Mucosa of gallbladder (tissue), 1 donor: ENCODE data around the gene SLC35F1. TPM values are rescaled to one million over a fixed set of nuclear protein-coding genes. Genes with fewer than 3 reads are reported as not detected.
"Not testable (repeated sequence)": the region's sequence is repeated elsewhere in the genome, so short reads cannot be mapped to it uniquely, and the experiment has no call there.

Experiments
- DNase-seq: peaks from one replicate; pipeline ENCODE4 v3.0.0-alpha.2; 2020; ENCODE audit warnings: low spot score
- total RNA-seq: library from RNA; stranded (reverse); gene quantifications from one replicate; pipeline ENCODE4 v1.2.1, GENCODE V29; 2021
- donor health status: DM: no; HTN: no; CAD: no.

The SLC35F1 gene
- total RNA-seq, 1 donor from 2014 or later, result 1.1 TPM

DNA sequence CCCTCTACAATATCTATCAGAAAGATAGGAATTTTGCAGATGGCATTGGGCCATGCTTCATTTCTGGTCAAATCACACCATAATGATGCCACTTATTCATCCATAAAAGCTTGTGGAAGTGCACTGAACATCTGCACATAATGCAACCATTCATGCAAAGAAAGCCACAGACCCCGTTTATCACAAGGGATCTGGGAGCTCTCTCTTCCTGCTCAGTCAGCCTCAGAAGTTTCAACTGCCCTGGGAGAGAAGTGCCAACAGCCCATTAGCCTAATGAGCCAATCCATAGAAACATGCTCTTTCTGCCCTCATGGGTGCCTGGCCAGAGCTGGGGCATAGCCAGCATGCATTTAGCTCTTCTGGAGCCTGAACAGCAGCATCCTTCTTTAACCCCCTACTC is 85.8 kb downstream of the SLC35F1 start:
- no peak for DNase-seq

DNA sequence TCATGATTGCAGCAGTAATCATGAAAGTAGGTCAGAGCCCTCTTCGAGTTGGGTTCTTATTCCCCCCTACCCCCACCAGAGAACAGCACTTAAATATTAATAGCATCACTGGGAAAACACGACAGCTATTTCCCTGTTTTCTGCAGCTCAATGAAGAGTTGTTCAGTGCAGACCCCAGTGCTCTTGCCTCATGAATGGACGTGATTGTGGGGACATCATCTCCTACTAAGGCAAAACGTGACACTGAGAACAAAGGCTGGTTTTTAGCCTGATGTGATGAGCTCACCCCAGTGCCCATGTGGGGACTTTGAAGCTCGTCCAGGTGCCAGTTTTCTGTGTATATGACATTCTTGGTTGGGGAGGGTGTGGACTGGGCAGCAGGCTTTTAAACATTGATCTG is 105.9 kb downstream of the SLC35F1 start:
- DNase-seq, result no peak

DNA sequence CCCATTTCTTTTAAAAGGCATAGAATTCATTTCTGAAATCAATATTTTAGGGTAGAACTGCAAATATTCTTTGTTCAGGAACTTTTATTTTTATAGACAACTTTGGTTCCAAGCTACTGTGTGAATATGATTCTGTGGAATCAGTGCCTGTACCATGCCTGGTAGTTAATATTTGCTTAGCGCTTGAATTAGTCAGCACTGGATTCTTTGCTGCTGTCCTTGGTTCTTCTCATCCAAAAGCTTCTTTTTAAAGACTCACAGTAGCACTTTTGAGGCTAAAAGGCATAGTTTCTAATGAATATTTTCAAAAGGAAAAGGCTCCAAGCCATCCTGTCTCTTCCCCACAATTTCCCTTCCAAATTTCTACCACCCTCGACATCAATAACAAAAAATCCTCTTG is 109.5 kb downstream of the SLC35F1 start:
- DNase-seq, result no peak

DNA sequence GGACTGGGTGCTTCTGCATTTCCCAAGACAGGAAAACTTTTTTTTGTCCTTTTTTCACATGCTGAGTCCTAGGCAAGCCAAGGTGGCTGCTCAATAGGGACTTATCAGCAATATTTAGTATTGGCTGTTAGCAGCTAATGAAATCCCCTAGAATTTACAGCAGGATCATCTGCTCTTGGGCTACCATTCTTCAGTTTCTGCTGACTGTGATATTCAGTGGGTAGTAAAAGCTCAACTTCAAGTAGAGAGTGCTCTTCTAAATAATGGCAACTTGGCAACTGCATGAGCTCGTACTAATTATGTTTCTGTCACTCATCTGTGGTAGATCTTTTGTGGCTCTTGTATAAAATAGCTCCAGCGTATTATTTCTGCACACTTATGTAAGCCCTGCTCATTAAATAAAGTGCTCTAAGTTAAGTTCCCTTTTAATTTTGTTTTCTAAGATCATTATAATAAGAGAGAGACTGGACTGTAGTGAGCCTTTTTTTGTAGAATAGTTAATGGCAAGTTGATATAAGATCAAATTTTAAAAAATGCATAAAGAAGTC is 110.3 kb downstream of the SLC35F1 start:
- no peak for DNase-seq

DNA sequence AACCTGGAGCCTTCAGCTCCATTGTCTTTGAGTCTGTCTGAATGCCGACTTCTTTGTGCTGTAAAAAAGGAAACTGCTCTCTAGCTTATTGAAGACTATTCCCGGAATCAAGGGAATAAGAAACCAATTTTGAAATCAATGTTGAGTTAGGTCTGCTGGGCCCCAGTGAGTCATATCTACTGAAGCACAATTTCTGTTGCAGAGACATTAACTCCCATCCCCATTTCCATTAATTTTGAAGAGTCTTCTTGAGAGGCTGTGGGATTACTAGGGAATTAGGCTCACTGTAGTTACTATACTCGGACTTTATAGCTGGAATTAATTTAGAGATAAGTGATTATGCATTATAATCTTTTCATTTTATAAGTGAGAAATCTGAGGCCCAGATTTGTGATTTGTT is 116.7 kb downstream of the SLC35F1 start:
- no peak for DNase-seq

DNA sequence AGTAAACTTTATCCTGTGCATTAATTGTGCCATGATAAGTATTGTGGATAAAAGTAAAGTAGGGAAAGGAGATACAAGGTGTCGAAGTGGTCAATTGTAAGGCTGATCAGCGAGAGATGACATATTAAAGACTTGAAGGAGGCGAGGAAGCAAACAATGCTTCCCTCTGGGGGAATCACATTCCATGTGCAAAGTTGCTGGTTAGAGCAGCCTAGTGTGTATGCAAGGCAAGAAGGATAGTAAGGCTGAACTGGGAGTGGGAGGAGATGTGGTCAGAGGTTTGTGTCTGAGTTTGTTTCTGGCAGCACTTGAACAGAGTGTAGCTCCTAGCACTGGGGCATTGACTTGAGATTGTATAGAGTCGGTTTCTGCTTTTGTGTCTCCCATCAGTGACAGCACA is 122.9 kb downstream of the SLC35F1 start:
- DNase-seq, result no peak

DNA sequence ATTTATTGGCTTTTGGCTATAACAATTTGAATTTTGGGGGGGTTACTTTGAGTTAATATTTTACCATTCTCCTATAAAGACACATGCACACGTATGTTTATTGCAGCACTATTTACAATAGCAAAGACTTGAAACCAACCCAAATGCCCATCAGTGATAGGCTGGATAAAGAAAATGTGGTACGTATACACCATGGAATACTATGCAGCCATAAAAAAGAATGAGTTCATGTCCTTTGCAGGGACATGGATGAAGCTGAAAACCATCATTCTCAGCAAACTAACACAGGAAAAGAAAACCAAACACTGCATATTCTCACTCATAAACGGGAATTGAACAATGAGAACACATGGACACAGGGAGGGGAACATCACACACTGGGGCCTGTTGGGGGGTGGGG is 130.4 kb downstream of the SLC35F1 start:
- not testable (repeated sequence) for DNase-seq

DNA sequence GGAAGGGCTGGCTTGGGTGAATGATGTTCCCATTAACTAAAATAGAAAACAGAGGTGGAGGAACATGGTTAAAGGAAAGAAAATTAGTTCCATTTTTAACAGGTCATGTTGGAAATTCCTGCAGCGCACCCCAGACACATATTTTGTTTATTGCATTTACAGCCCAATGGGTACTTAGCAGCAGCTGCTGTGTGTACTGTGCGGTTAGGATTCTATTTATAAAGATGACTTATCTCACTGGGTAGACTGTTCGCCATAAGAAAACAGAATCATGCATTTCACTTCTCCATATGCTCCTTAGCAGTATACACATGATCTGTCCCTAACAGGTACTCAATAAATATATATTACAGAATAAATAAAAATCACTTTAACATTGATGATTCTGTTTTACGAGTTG is 135.8 kb downstream of the SLC35F1 start:
- no peak for DNase-seq

DNA sequence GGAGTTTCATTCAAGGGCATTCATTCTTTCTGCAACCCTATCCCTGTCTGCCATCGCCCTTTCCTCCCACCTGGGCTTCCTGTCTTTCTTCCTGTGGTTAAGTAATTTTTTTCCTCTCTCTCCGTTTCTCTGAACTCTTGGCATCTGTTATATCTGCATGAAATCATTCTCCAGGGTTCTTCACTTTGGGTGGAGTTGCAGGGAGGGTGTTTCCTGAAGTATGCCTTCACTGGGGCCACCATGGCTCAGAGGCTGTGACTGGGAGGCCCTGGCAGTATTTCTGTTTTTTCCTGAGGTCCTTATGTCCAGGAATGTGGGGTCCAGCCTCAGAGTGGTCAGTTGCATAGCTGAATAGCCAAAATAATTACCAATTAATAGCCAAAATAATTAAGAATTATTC is 137.2 kb downstream of the SLC35F1 start:
- DNase-seq, result no peak

DNA sequence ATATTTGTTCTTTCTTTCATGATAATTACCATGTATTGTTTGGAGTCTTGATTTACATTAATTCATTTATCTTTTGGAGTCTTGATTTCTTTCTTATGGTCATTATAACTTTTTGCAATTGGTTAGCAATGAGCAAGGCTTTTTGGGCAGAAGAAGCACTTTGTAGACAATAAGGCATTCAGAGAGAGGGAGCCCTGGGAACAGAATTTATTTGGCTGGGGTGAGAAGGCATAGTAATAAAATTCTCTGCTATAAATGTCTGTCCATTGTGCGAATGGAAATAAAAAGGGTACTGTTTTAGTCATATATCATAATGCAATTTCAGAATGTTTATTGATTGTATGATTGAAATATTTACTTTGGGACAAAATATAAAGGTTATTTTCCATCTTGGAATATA is 147.0 kb downstream of the SLC35F1 start:
- DNase-seq, result no peak

DNA sequence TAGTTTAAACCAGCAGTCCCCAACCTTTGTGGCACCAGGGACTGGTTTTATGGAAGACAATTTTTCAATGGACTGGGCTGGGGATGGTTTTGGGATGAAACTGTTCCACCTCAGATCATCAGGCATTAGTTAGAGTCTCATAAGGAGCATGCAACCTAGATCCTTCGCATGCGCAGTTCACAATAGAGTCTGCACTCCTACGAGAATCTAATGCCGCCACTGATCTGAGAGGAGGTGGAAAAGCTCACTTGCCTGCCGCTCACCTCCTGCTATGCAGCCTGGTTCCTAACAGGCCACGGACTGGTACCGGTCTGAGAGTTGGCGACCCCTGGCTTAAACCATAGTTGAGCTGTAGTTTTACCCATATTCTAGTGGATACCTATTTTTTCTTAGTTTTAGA is 154.6 kb downstream of the SLC35F1 start:
- DNase-seq, result no peak

DNA sequence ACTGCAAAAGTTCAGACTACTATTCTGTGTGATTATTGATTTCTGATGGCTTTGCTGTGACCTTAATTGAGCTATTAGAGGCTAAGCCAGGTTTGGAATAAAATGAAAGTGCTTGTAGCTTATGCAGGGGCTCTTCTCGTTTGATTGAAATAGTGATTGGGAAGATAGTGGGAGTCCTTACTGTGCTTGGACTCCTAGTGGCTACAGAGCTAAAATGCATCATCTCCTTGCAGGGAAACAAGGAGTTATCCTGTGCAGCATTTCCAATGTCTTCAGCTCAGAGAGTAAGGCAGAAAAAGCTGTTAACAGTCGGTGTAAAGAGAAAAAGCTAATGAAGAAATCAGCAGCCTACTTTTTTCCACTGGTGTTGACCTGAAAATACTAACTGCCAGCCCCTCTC is 173.5 kb downstream of the SLC35F1 start:
- no peak for DNase-seq

DNA sequence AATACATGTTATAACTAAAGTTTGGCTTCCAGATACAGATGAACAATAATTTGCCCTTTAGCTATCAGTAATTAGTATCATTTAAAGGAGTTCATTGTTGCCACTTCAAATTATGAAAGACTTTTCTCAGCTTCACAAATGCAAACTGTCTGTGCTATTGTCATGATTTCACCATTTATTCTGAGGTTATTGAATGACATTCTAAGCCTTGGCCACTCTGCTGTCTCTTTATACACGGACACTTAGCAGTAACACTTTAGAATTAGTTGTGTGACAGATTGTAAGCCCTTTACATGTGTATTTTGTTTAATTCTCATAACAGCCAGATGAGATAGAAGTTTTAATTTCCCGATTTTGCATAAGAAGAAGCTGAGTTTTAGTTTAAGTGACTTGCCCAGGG is 176.6 kb downstream of the SLC35F1 start:
- DNase-seq, result no peak

DNA sequence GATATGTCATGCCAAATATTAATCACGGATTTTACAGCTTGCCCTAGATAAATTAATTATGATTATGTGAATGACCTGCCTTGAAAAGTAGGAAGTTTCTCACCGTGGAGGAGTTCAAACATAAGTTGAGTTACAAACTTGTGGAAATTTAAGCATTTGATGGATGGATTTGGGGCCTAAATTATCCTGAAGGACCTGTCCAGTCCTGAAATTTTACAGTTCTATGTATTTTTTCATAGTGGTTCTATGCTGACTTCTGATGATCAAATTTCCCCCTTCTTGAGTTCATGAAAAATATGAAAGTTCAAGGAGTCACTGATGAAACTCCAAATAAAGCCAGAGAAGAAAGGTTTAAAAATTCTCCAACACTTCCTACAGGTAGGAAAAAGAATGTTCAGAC is 178.6 kb downstream of the SLC35F1 start:
- DNase-seq, result no peak

DNA sequence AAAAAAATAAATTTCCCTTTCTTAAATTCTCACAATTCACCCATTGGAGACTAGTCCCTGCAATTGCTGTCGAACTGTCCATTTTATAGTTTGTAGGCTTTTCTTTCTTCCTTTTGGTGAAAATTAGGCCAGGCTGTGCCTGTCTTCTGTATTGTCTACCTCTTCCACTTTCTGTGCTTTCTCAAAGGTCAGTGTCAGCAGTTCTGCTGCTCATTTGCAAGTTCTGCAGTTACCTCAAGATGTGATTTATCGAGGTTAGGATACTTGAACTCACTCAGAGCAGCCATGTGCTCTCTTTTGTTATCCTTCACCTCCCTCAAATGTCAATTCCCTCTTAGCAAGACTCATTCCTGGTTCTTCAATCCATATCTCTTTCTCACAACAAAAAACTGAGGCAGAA is 179.1 kb downstream of the SLC35F1 start:
- DNase-seq, result no peak

DNA sequence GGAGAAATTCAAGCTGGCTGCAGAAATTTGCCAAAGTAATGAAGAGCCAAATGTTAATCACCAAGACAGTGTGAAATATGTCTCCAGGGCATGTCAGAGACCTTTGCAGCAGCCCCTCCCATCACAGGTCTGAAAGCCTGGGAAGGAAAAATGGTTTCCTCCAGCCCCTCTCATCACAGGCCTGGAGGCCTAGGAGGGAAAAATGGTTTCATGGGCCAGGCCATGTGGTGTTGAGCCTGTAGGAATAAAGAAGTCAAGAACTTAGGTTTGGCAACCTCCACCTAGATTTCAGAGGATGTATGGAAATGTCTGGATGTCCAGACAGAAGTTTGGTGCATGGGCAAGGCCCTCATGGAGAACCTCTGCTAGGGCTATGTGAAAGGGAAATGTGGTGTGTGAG is 185.0 kb downstream of the SLC35F1 start:
- DNase-seq, result no peak

DNA sequence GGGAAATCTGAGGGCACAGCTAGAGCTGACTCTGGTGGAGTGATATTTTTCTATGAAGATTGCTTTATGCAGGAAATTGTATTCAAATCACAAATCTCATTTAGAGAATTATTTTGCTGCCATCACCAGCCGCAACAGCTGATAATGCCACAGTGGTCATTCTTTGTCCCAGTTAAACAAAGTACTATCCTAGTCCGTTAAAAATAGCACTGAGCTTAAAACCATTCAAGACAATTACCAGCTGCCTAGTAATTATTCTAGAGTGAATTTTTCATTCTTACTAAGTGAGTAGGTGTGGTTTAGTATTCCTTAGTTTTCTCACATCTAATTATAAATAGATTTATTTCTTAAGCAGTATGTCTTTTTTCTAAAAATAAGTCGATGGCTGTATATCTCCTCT is 190.5 kb downstream of the SLC35F1 start:
- DNase-seq, result no peak

DNA sequence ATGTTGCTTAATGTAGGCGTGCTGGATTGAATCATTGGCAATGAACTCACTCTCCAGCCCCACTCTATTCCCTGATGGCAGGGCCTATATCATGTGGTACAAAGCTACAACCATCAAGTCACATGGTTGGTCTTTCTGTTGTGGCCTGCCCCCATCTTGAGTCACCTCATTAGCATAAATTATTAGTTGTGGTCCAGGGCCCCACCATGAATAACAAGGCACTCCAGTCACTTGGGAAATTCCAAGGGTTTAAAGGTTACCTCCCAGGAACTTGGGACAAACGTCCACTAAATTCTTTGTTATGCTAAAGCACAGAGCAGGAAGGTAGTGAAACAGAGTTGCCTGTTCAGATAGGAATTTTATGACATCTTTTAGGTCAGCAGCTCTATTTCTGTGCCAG is 193.7 kb downstream of the SLC35F1 start:
- DNase-seq, result no peak

DNA sequence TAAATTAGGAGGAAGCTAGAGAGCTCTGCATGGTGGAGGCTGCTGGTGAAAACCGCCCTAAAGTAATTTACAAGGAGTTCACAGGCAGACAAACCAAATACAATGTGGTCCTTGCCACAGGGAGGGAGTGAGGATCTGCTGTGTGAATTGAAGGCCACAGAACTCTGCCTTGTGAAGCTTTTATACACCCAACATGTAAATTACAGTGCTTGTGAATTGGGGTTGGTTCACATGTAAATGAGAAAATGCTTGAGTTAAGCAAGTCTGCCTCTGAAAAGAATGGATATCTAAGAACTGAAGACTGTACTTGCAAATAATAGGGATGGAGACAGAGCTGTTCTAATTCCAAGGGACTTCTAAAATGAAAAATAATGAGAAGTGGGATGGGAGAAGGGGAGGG is 194.2 kb downstream of the SLC35F1 start:
- DNase-seq, result no peak

DNA sequence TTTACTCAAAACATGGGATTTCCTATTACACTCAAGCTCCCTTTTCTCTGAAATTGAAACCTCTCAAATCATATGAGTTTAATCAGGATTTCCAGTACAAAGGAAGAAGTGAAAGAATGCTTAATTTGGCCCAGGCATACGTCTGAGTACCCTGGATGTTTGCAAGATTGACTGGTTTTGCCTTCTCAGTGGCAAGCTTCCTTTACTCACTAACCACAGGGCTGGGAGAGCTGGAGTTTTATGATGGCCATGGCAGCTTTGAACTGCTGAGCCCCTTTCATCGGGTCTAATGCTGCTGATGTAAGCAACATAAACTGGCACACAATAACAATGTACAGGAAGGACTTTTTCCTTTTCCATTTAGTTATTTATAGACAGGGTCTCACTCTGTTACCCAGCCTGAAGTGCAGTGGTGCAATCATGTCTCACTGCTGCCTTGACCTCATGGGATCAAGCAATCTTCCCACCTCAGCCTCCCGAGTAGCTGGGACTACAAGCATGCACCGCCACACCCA is 194.8 kb downstream of the SLC35F1 start:
- no peak for DNase-seq

DNA sequence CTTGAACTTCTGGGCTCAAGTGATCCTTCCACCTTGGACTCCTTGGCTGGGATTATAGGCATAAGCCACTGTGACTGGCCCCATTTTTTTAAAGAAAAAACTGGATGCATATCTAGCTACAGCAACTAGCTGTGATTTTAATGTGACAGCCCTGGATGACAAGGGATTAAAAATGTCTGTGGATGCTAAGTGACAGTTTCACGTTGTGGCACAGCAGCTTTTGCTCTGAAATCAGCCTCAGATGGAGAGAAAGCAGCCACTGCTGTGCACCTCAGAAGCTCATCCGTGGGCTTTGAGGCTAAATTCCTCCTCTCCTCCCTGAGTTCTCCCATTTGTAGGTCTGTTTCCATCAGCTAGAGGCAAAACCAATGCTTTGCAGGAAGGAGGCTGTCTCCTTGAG is 195.3 kb downstream of the SLC35F1 start:
- no peak for DNase-seq

DNA sequence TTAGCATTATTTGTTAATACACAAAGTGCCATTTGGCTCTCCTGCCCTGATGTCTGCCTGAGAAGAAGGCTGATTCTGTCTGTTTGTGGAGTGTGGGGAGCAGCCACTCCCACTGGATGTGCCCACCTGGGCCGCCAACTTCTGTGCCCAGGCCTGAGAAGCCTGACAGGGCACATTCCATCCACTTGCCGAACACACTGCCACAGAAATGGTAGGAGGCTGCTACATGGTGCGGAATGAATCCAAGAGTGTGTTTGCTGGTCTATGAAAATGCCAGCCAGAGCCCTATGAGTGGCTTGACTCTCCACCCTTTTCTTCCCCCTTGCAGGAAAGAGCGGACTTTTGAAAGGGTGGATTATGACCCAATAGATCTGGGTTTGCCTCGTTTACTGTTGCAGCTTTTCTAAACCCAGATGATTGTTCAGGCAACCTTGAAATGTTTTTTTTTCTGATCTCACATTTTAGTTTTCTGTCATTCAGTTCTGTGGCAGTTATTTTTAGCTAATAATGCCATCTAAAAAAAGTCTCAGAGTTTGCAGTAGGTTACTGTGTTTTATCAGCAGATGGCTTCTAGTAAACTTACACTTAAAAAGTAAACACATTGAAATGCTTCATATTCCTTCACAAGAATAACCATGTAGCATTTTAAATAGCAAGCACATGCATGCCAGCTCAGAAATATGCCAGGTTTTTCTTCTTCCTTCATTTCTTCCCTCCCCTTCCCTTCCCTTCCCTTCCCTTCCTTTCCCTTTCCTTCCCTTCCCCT is 196.5 kb downstream of the SLC35F1 start:
- no peak for DNase-seq

DNA sequence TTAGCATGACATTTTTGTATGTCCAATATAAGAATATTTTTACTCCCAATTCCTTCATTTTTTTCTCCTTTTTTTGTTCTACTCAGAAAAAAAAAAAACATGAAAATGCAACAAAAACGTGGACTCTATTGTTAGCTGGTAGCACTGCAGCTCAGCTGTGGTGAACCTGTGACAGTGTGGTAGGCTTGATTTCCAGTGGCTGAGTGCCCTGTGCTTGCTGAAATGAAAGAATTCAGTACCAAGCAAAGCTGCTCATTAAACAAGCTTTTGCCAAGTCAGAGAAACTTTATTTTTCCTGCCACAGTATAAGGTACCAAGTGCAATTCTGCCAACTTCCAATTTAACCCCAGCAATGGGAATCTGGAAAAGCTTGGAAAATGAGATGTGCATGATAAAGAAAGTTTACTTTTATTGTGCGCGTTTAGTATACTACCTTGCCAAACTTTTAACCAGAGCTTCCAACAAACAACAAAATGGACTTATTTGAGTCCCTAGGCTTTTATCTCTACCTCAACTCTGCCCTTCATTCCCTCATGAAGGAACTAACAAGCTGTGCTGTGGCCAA is 215.2 kb downstream of the SLC35F1 start:
- DNase-seq, result no peak
